HepG2 (cell line): ENCODE data around the gene PHACTR1.

Source experiments
- ATF6 ChIP-seq: sonication (generic); formaldehyde crosslinking; conservative IDR thresholded peaks from 2 replicates; pipeline ENCODE4 v1.4.0; 2020; ENCODE audit warnings: missing genetic modification reagents
- CTCF ChIP-seq: sonication (generic); formaldehyde crosslinking; IDR thresholded peaks from 2 replicates; pipeline ENCODE4 v1.5.0; 2020; ENCODE audit warnings: mild to moderate bottlenecking, missing genetic modification reagents, moderate library complexity
- GABPA ChIP-seq, 2 experiments: IDR thresholded peaks; 2 replicates each; pipeline ENCODE4 v1.6.1; 2011 to 2016; ENCODE audit warnings: low read depth in 2 of 2, low read length in 1 of 2, missing biosample characterization in 1 of 2, missing genetic modification characterization in 1 of 2
- MTF1 ChIP-seq: sonication (generic); formaldehyde crosslinking; IDR thresholded peaks from 2 replicates; pipeline ENCODE4 v1.5.0; 2020; ENCODE audit warnings: missing genetic modification reagents
- NCOA1 ChIP-seq: sonication (generic); formaldehyde crosslinking; IDR thresholded peaks from 2 replicates; pipeline ENCODE4 v1.9.0; 2021; ENCODE audit warnings: missing genetic modification reagents
- NFE2L1 ChIP-seq: sonication (generic); formaldehyde crosslinking; IDR thresholded peaks from 2 replicates; pipeline ENCODE4 v1.4.0; 2020; ENCODE audit warnings: missing genetic modification reagents, mild to moderate bottlenecking, borderline replicate concordance
- ZBTB33 ChIP-seq: sonication (generic); formaldehyde crosslinking; IDR thresholded peaks from 2 replicates; pipeline ENCODE4 v1.4.0; 2020; ENCODE audit warnings: missing genetic modification reagents
- ZBTB42 ChIP-seq: sonication (generic); formaldehyde crosslinking; IDR thresholded peaks from 2 replicates; pipeline ENCODE4 v1.5.0; 2020; ENCODE audit warnings: mild to moderate bottlenecking, missing genetic modification reagents
- ZNF232 ChIP-seq: sonication (generic); formaldehyde crosslinking; IDR thresholded peaks from 2 replicates; pipeline ENCODE4 v1.4.0; 2020; ENCODE audit warnings: missing genetic modification reagents, borderline replicate concordance

- TF ChIP-seq ZBTB42 (CRISPR knock-in tag) = no peak
- TF ChIP-seq ZNF232 (CRISPR knock-in tag) = no peak
- TF ChIP-seq CTCF (CRISPR knock-in tag) = no peak
- TF ChIP-seq MTF1 (CRISPR knock-in tag) = no peak
- TF ChIP-seq ATF6 = no peak
- TF ChIP-seq ZBTB33 = no peak
- no peak for TF ChIP-seq NFE2L1 (CRISPR knock-in tag)
- no peak for TF ChIP-seq GABPA (IDR thresholded peaks at IDR 0.05; ENCODE audit: low read depth, low read length)
- no peak for TF ChIP-seq GABPA (CRISPR knock-in tag; IDR thresholded peaks at IDR 0.05; ENCODE audit: low read depth)
- TF ChIP-seq NCOA1 (CRISPR knock-in tag) = no peak
Observed at GRCh38 chr6:13120483-13121482, 404.2 kb downstream of the PHACTR1 start.
